Muscle layer of colon (tissue), 2 donors: ENCODE data around the gene C15orf62.

ENCODE experiments used
- H3K27ac ChIP-seq: one replicate; pipeline ENCODE4 v1.7.0; 2013; ENCODE audit warnings: low read depth, mild to moderate bottlenecking, low read length, moderate library complexity
- H3K27me3 ChIP-seq, 2 donors: one replicate each; pipeline ENCODE4 v1.7.0; 2013; ENCODE audit warnings: low read length in 2 of 2, mild to moderate bottlenecking in 2 of 2; ENCODE audit not compliant: insufficient read depth in 2 of 2, control insufficient read depth in 1 of 2
- H3K36me3 ChIP-seq: one replicate; pipeline ENCODE4 v1.7.0; 2013; ENCODE audit warnings: mild to moderate bottlenecking, low read length; ENCODE audit not compliant: insufficient read depth
- H3K4me1 ChIP-seq: one replicate; pipeline ENCODE4 v1.7.0; 2013; ENCODE audit warnings: mild to moderate bottlenecking, low read length; ENCODE audit not compliant: insufficient read depth
- H3K4me3 ChIP-seq, 2 donors: one replicate each; pipeline ENCODE4 v1.7.0; 2013; ENCODE audit warnings: low read length in 2 of 2, low read depth in 1 of 2, mild to moderate bottlenecking in 1 of 2, moderate library complexity in 1 of 2
- H3K9ac ChIP-seq: one replicate; pipeline ENCODE4 v1.7.0; 2013; ENCODE audit warnings: low read length
- H3K9me3 ChIP-seq: one replicate; pipeline ENCODE4 v1.7.0; 2013; ENCODE audit warnings: mild to moderate bottlenecking, low read length
- donor health status: abdominal sarcoma.
- donor health status: Adenocarcinoma of cecum.

C15orf62 gene

DNA sequence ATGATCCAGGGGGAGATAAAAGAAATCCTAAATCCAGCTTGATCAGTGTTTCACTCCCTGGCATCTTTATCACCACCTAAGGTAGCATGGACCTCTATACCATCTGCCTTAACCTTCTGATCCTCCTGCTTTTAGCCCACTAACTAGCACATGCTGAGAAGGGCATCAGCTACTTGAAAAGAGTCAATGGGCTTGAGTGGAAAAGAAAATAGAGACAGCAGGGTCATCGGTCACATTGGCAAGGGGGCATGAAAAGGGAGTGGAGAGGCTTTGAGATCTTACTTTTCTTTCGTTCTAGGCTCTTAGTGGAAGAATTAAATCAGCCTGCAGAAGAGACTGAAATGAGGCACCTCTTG, 36.9 kb downstream of the C15orf62 start:
- H3K27ac ChIP-seq: peak overlapping the region; percentile 90
- peak overlapping the region; percentile 60 to 100 for H3K4me3 ChIP-seq
- peaks cover 15% of the 10 kb centered on the region for H3K4me1 ChIP-seq
- peaks cover 8% of the 10 kb centered on the region for H3K36me3 ChIP-seq
- H3K9ac ChIP-seq: peak overlapping the region; percentile 93
- H3K9me3 ChIP-seq: no peaks in the 10 kb centered on the region
- H3K27me3 ChIP-seq: no peaks in the 10 kb centered on the region

DNA sequence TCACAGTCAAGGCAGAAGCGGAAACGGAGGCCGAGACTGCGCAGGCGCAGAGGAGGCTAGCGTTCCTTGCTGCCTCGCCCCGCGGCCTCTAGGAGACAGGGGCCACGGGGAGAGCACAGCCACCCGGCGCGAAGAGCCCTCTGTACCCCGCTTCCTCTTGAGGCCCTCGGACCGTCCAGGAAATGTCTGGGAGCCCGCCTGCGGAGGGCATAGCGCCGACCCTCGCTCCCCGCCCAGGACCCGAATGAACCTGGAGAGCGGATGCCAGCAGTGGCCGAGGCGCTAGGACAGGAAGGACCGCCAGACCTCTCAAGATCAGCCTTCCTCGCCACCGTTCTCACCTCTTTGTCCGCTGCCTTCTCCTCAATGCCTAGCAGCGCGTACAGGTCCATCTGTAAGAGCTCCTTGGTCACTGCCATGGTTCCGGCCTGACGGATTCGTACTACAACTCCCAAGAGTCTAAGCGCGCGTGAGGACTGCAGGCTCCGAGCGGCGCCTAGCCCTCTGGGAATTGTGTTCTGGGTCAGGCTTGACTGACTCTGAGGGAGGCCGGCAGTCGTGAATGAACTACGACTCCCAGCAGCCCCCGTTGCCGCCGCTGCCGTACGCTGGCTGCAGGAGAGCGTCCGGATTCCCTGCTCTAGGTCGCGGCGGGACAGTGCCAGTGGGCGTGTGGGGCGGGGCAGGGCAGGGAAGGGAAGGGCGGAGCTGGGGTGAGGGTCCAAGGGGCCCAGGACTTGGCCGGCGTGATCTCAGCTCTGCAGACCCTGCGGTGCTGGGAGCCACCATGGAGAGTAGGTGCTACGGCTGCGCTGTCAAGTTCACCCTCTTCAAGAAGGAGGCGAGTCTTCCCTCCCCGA, 37.5 kb downstream of the C15orf62 start, which contains the start of the genes DNAJC17 and ZFYVE19:
DNAJC17 (minus strand) TSS at position 446 of the 860 bp plus-strand sequence; CDS start at position 419, 27 bp downstream.
ZFYVE19 (plus strand) TSS at position 62 of the 860 bp plus-strand sequence; CDS start at position 563, 501 bp downstream.
- Histone ChIP-seq H3K9me3 (no peaks in the 10 kb centered on the region), H3K36me3 (peaks cover 9% of the 10 kb centered on the region), H3K27ac (peak within 1 kb of the TSS; percentile 90), H3K4me3 (peak within 1 kb of the TSS; percentile 60 to 100), H3K4me1 (peaks cover 15% of the 10 kb centered on the region), H3K9ac (peak within 1 kb of the TSS; percentile 93), H3K27me3 (no peaks in the 10 kb centered on the region)

GRCh38 chr15:40807888-40808461, 38.2 kb downstream of the C15orf62 start:
- Histone ChIP-seq H3K27ac (peak overlapping the region; percentile 55), H3K4me3 (peak overlapping the region; percentile 60 to 100), H3K36me3 (peaks cover 10% of the 10 kb centered on the region), H3K9ac (no peak overlapping the region), H3K27me3 (no peaks in the 10 kb centered on the region), H3K4me1 (peaks cover 15% of the 10 kb centered on the region), H3K9me3 (no peaks in the 10 kb centered on the region)

- Histone ChIP-seq H3K27ac (no peak overlapping the region), H3K27me3 (no peaks in the 10 kb centered on the region), H3K4me3 (no peak overlapping the region), H3K9ac (no peak overlapping the region), H3K36me3 (peaks cover 17% of the 10 kb centered on the region), H3K9me3 (no peaks in the 10 kb centered on the region), H3K4me1 (peaks cover 15% of the 10 kb centered on the region)
These were observed 39.2 kb downstream of the C15orf62 start for GRCh38 chr15:40808861-40809450.

- Histone ChIP-seq H3K9ac (no peak overlapping the region), H3K9me3 (no peaks in the 10 kb centered on the region), H3K36me3 (peaks cover 28% of the 10 kb centered on the region), H3K4me3 (no peak overlapping the region), H3K27me3 (no peaks in the 10 kb centered on the region), H3K27ac (no peak overlapping the region), H3K4me1 (peaks cover 9% of the 10 kb centered on the region)
These were observed 43.1 kb downstream of the C15orf62 start for GRCh38 chr15:40812721-40813425.

DNA sequence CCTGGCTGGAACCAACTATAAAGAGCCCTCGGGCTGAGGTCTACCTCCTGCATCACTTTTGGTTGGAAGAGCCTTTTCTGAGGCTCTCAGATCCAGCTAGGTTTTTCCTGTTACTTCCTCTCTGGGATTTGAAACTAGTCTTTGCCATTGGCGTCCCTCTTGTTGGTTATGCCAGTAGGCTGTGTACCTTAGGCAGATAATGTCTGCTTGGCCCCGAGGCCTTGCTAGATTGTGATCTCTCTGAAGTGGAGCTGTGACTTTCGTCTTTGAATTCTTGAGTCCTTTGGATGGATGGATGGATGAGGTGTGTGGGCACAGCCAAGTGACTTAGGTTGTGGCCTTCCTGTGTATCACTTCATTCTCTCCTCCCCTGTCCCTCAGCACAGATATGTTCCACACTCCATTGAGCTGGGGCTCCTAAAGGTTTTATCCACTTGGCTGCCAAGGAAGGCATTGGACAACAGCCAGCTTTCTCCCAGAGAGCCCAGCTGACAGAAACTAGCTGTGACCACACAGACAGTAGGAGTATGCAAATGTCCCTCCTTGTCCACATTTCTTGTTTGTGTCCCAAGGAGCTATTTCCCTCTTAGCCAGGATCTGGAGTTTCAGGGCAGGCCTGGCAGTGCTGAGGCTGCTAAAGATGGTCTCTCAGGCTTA, 45.4 kb downstream of the C15orf62 start:
- Histone ChIP-seq H3K9me3 (no peaks in the 10 kb centered on the region), H3K36me3 (peaks cover 28% of the 10 kb centered on the region), H3K4me3 (no peak overlapping the region), H3K27me3 (no peaks in the 10 kb centered on the region), H3K27ac (no peak overlapping the region), H3K4me1 (no peaks in the 10 kb centered on the region), H3K9ac (no peak overlapping the region)

DNA sequence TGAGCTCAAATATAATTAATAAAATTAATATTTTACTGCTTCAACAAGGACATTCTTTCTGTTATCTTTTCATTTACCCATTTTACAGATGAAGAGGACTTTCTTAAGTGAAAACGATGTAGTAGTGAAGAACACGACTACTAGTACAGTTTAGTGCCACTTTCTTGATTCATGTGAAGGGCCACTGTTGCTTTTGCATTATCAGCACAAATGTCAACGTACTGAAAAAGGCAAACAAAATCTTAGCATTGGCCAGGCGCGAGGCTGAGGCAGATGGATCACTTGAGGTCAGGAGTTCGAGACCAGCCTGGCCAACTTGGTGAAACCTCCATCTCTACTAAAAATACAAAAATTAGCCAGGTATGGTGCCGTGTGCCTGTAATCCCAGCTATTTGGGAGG, 49.3 kb downstream of the C15orf62 start:
- Histone ChIP-seq H3K27ac (no peak overlapping the region), H3K36me3 (peaks cover 10% of the 10 kb centered on the region), H3K9me3 (no peaks in the 10 kb centered on the region), H3K27me3 (no peaks in the 10 kb centered on the region), H3K4me3 (no peak overlapping the region), H3K9ac (no peak overlapping the region), H3K4me1 (no peaks in the 10 kb centered on the region)

GRCh38 chr15:40821195-40821594, 51.4 kb downstream of the C15orf62 start:
- Histone ChIP-seq H3K9me3 (no peaks in the 10 kb centered on the region), H3K9ac (no peak overlapping the region), H3K27me3 (no peaks in the 10 kb centered on the region), H3K27ac (no peak overlapping the region), H3K4me1 (no peaks in the 10 kb centered on the region), H3K36me3 (no peaks in the 10 kb centered on the region), H3K4me3 (no peak overlapping the region)
